A673 (cell line): Measurements from ENCODE around the gene HK3.

Source experiments
- CTCF ChIP-seq: fragments of 300-800, 200-600 bp; sonication (generic); conservative IDR thresholded peaks from 2 replicates; pipeline ENCODE4 v1.5.1; 2017; ENCODE audit warnings: low read depth, mild to moderate bottlenecking, antibody characterized with exemption, low read length, moderate library complexity, mixed read lengths
- EZH2 ChIP-seq: fragments of 200-600 bp; sonication (generic); IDR thresholded peaks from 2 replicates; pipeline ENCODE4 v1.6.1; 2017; ENCODE audit warnings: borderline replicate concordance, low read depth, mild to moderate bottlenecking, mixed read lengths, antibody characterized with exemption, low read length; ENCODE audit not compliant: poor library complexity, severe bottlenecking

GRCh38 chr5:176845392-176845713, 53.8 kb downstream of the HK3 start:
- TF ChIP-seq CTCF = no peak
- TF ChIP-seq EZH2 = no peak
